HT1080 (cell line): ENCODE results near the gene CPXM2. TPM values are rescaled to one million over a fixed set of nuclear protein-coding genes. Genes with fewer than 3 reads are reported as not detected.
A peak's percentile ranks its signal among the peaks of the same experiment; 100 is the strongest.

ENCODE experiments used
- DNase-seq: peaks from one replicate; pipeline ENCODE4 v3.0.0-alpha.2; 2015; ENCODE audit warnings: low read depth
- total RNA-seq: library from RNA; depleted of rRNA; stranded (reverse); fragments of >200 nt; shearing (Covaris generic); gene quantifications from 2 replicates; pipeline ENCODE4 v1.2.3, GENCODE V29; 2014

CPXM2 gene
- total RNA-seq, 1 experiment from 2014 or later, result 0.08 TPM

GRCh38 chr10:123878666-123879303, 12.8 kb downstream of the CPXM2 start:
- DNase-seq, result no peak

GRCh38 chr10:123870260-123870659, 21.3 kb downstream of the CPXM2 start:
- no peak for DNase-seq

- DNase-seq, result no peak
Observed at GRCh38 chr10:123869020-123869414, 22.6 kb downstream of the CPXM2 start.

- DNase-seq, result no peak
Observed at GRCh38 chr10:123868038-123869019, 23.3 kb downstream of the CPXM2 start.

GRCh38 chr10:123865880-123866279, 25.7 kb downstream of the CPXM2 start:
- no peak for DNase-seq

GRCh38 chr10:123865350-123865749, 26.3 kb downstream of the CPXM2 start:
- DNase-seq, result no peak

GRCh38 chr10:123864923-123865322, 26.7 kb downstream of the CPXM2 start:
- no peak for DNase-seq

GRCh38 chr10:123863721-123864482, 27.7 kb downstream of the CPXM2 start:
- no peak for DNase-seq

GRCh38 chr10:123863183-123863575, 28.4 kb downstream of the CPXM2 start:
- no peak for DNase-seq

- DNase-seq, result no peak
Observed at GRCh38 chr10:123862421-123863182, 29.0 kb downstream of the CPXM2 start.

GRCh38 chr10:123860856-123861255, 30.8 kb downstream of the CPXM2 start:
- DNase-seq, result no peak

GRCh38 chr10:123860209-123860608, 31.4 kb downstream of the CPXM2 start:
- no peak for DNase-seq

GRCh38 chr10:123859653-123860050, 32.0 kb downstream of the CPXM2 start:
- no peak for DNase-seq

- no peak for DNase-seq
Observed at GRCh38 chr10:123858907-123859652, 32.5 kb downstream of the CPXM2 start.

GRCh38 chr10:123858077-123858681, 33.4 kb downstream of the CPXM2 start:
- peak; percentile 54 for DNase-seq

GRCh38 chr10:123857616-123858015, 34.0 kb downstream of the CPXM2 start:
- no peak for DNase-seq

GRCh38 chr10:123855008-123855684, 36.5 kb downstream of the CPXM2 start:
- DNase-seq, result no peak

GRCh38 chr10:123854498-123854897, 37.1 kb downstream of the CPXM2 start:
- DNase-seq, result no peak

- DNase-seq, result no peak
Observed at GRCh38 chr10:123854003-123854402, 37.6 kb downstream of the CPXM2 start.
